A549 (cell line): ENCODE measurements around the gene PCDHGA5.

Experiments
- CEBPB ChIP-seq, 2 experiments: fragments of >200 bp in 1 of 2; sonication (Bioruptor Twin) in 1 of 2; formaldehyde crosslinking in 1 of 2; IDR thresholded peaks; 2 replicates each; pipeline ENCODE4 v1.6.1; 2012 to 2016
- CTCF ChIP-seq: fragments of >200 bp; sonication (Bioruptor Twin); formaldehyde crosslinking; IDR thresholded peaks from 3 replicates; pipeline ENCODE4 v1.5.1; 2016
- E2F6 ChIP-seq: IDR thresholded peaks from 2 replicates; pipeline ENCODE4 v1.6.1; 2012; ENCODE audit warnings: low read depth, borderline replicate concordance
- ESRRA ChIP-seq: fragments of 150-350 bp; IDR thresholded peaks from 2 replicates; pipeline ENCODE4 v1.6.1; 2014; ENCODE audit warnings: mild to moderate bottlenecking, low read length, borderline replicate concordance
- KDM1A ChIP-seq: fragments of 200-600 bp; sonication (generic); IDR thresholded peaks from 2 replicates; pipeline ENCODE4 v1.6.1; 2016; ENCODE audit warnings: low read depth, mild to moderate bottlenecking
- MAFK ChIP-seq: fragments of 450-650 bp; IDR thresholded peaks from 2 replicates; pipeline ENCODE4 v1.6.1; 2014; ENCODE audit not compliant: partially characterized antibody
- PHF8 ChIP-seq: fragments of 200-600 bp; sonication (generic); IDR thresholded peaks from 2 replicates; pipeline ENCODE4 v1.6.1; 2016; ENCODE audit warnings: low read depth, mild to moderate bottlenecking, antibody characterized with exemption, moderate library complexity, borderline replicate concordance
- POLR2A ChIP-seq: IDR thresholded peaks from 2 replicates; pipeline ENCODE4 v1.6.1; 2012; ENCODE audit warnings: mild to moderate bottlenecking, low read length

GRCh38 chr5:141398608-141399007, 34.6 kb downstream of the PCDHGA5 start:
- no peak for TF ChIP-seq MAFK
- no peak for TF ChIP-seq POLR2A
- TF ChIP-seq ESRRA: no peak
- TF ChIP-seq CTCF: no peak
- no peak for TF ChIP-seq PHF8
- TF ChIP-seq E2F6: no peak
- no peak for TF ChIP-seq KDM1A
- no peak for TF ChIP-seq CEBPB (IDR thresholded peaks at IDR 0.05)
